ENCODE measurements around the gene AHSA1.

The AHSA1 gene

GRCh38 chr14:77442196-77442595, 15.7 kb upstream of the AHSA1 start:
- TF ChIP-seq POLR2AphosphoS5 (IDR thresholded peaks at IDR 0.05; ENCODE audit: low read depth, low read length), result no peak
- TF ChIP-seq, protein P1, sequence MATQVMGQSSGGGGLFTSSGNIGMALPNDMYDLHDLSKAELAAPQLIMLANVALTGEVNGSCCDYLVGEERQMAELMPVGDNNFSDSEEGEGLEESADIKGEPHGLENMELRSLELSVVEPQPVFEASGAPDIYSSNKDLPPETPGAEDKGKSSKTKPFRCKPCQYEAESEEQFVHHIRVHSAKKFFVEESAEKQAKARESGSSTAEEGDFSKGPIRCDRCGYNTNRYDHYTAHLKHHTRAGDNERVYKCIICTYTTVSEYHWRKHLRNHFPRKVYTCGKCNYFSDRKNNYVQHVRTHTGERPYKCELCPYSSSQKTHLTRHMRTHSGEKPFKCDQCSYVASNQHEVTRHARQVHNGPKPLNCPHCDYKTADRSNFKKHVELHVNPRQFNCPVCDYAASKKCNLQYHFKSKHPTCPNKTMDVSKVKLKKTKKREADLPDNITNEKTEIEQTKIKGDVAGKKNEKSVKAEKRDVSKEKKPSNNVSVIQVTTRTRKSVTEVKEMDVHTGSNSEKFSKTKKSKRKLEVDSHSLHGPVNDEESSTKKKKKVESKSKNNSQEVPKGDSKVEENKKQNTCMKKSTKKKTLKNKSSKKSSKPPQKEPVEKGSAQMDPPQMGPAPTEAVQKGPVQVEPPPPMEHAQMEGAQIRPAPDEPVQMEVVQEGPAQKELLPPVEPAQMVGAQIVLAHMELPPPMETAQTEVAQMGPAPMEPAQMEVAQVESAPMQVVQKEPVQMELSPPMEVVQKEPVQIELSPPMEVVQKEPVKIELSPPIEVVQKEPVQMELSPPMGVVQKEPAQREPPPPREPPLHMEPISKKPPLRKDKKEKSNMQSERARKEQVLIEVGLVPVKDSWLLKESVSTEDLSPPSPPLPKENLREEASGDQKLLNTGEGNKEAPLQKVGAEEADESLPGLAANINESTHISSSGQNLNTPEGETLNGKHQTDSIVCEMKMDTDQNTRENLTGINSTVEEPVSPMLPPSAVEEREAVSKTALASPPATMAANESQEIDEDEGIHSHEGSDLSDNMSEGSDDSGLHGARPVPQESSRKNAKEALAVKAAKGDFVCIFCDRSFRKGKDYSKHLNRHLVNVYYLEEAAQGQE (IDR thresholded peaks at IDR 0.05; ENCODE audit: insufficient read depth in 1 of 2, low read depth in 2 of 2, low read length in 2 of 2), result no peak
- no peak for TF ChIP-seq TAF1 (IDR thresholded peaks at IDR 0.05; ENCODE audit: borderline replicate concordance, insufficient read depth, low read length)
- no peak for TF ChIP-seq FOXP2 (optimal IDR thresholded peaks at IDR 0.05; ENCODE audit: borderline replicate concordance, extremely low read depth, extremely low read length, insufficient read depth)
- TF ChIP-seq SIN3A (IDR thresholded peaks at IDR 0.05; ENCODE audit: borderline replicate concordance, insufficient read depth, low read length), result no peak

- TF ChIP-seq FOXP2 (optimal IDR thresholded peaks at IDR 0.05; ENCODE audit: borderline replicate concordance, extremely low read depth, extremely low read length, insufficient read depth) (no peak), SIN3A (IDR thresholded peaks at IDR 0.05; ENCODE audit: borderline replicate concordance, insufficient read depth, low read length) (no peak), POLR2AphosphoS5 (IDR thresholded peaks at IDR 0.05; ENCODE audit: low read depth, low read length) (no peak), TAF1 (IDR thresholded peaks at IDR 0.05; ENCODE audit: borderline replicate concordance, insufficient read depth, low read length) (no peak)
- TF ChIP-seq, protein P1 (IDR thresholded peaks at IDR 0.05; ENCODE audit: insufficient read depth in 1 of 2, low read depth in 2 of 2, low read length in 2 of 2), result no peak
Observed at GRCh38 chr14:77455966-77456640, 1.8 kb upstream of the AHSA1 start.

- TF ChIP-seq POLR2AphosphoS5 (IDR thresholded peaks at IDR 0.05; ENCODE audit: low read depth, low read length) (no peak), FOXP2 (optimal IDR thresholded peaks at IDR 0.05; ENCODE audit: borderline replicate concordance, extremely low read depth, extremely low read length, insufficient read depth) (no peak), SIN3A (IDR thresholded peaks at IDR 0.05; ENCODE audit: borderline replicate concordance, insufficient read depth, low read length) (no peak), TAF1 (IDR thresholded peaks at IDR 0.05; ENCODE audit: borderline replicate concordance, insufficient read depth, low read length) (no peak)
- TF ChIP-seq, protein P1 (IDR thresholded peaks at IDR 0.05; ENCODE audit: insufficient read depth in 1 of 2, low read depth in 2 of 2, low read length in 2 of 2), result no peak
Observed at GRCh38 chr14:77457115-77457521, 775 bp upstream of the AHSA1 start.

GRCh38 chr14:77458249-77458950, 507 bp downstream of the AHSA1 start:
- TF ChIP-seq FOXP2 (optimal IDR thresholded peaks at IDR 0.05; ENCODE audit: borderline replicate concordance, extremely low read depth, extremely low read length, insufficient read depth), result no peak
- TF ChIP-seq, protein P1 (IDR thresholded peaks at IDR 0.05; ENCODE audit: insufficient read depth in 1 of 2, low read depth in 2 of 2, low read length in 2 of 2), result no peak
